C1 segment of cervical spinal cord (tissue), 14 donors: ENCODE data around the gene PCDH9.

Experiments
- DNase-seq, 14 donors: peaks; one replicate each; lab custom pipeline; 2025; lab: John Stamatoyannopoulos, UW

Gene PCDH9

GRCh38 chr13:66974174-66974573, 256.0 kb downstream of the PCDH9 start:
- no peak for DNase-seq

- no peak for DNase-seq
Observed at GRCh38 chr13:66972659-66973058, 257.5 kb downstream of the PCDH9 start.

- DNase-seq: no peak
Observed at GRCh38 chr13:66971004-66971403, 259.1 kb downstream of the PCDH9 start.

GRCh38 chr13:66969291-66969690, 260.8 kb downstream of the PCDH9 start:
- no peak for DNase-seq

GRCh38 chr13:66967811-66968597, 262.1 kb downstream of the PCDH9 start:
- DNase-seq: no peak

GRCh38 chr13:66965181-66965580, 265.0 kb downstream of the PCDH9 start:
- no peak for DNase-seq

GRCh38 chr13:66962953-66963352, 267.2 kb downstream of the PCDH9 start:
- DNase-seq: no peak

- DNase-seq: no peak
Observed at GRCh38 chr13:66958611-66959010, 271.5 kb downstream of the PCDH9 start.

GRCh38 chr13:66952507-66952906, 277.6 kb downstream of the PCDH9 start:
- no peak for DNase-seq

- no peak for DNase-seq
Observed at GRCh38 chr13:66951426-66951825, 278.7 kb downstream of the PCDH9 start.

GRCh38 chr13:66950666-66951065, 279.5 kb downstream of the PCDH9 start:
- DNase-seq: no peak

GRCh38 chr13:66948910-66949309, 281.2 kb downstream of the PCDH9 start:
- DNase-seq: no peak

GRCh38 chr13:66943530-66943929, 286.6 kb downstream of the PCDH9 start:
- DNase-seq: no peak

GRCh38 chr13:66940113-66940512, 290.0 kb downstream of the PCDH9 start:
- DNase-seq: no peak

GRCh38 chr13:66937423-66937822, 292.7 kb downstream of the PCDH9 start:
- no peak for DNase-seq

- DNase-seq: no peak
Observed at GRCh38 chr13:66933994-66934393, 296.1 kb downstream of the PCDH9 start.

- DNase-seq: no peak
Observed at GRCh38 chr13:66933527-66933926, 296.6 kb downstream of the PCDH9 start.

GRCh38 chr13:66927562-66927961, 302.6 kb downstream of the PCDH9 start:
- no peak for DNase-seq

- no peak for DNase-seq
Observed at GRCh38 chr13:66926851-66927524, 303.1 kb downstream of the PCDH9 start.

- no peak for DNase-seq
Observed at GRCh38 chr13:66926200-66926850, 303.8 kb downstream of the PCDH9 start.

GRCh38 chr13:66922444-66922843, 307.7 kb downstream of the PCDH9 start:
- no peak for DNase-seq

- DNase-seq: no peak
Observed at GRCh38 chr13:66921437-66921836, 308.7 kb downstream of the PCDH9 start.
